OCI-LY1 (cell line): ENCODE measurements around the gene GPR42.

ENCODE experiments used
- H2AFZ ChIP-seq: fragments of 200-600 bp; sonication (generic), shearing (Covaris generic); 2 replicates; pipeline ENCODE4 v1.6.0; 2014; ENCODE audit warnings: antibody characterized with exemption, mild to moderate bottlenecking, low read length
- H3F3A ChIP-seq: fragments of 200-600 bp; sonication (generic), shearing (Covaris generic); 2 replicates; pipeline ENCODE4 v1.6.0; 2014; ENCODE audit warnings: mild to moderate bottlenecking, antibody characterized with exemption, low read length, moderate library complexity; ENCODE audit not compliant: insufficient read depth
- H3K27ac ChIP-seq: fragments of 200-600 bp; sonication (generic); 2 replicates; pipeline ENCODE4 v1.5.1; 2014; ENCODE audit warnings: low read length, mixed run types, mild to moderate bottlenecking, low read depth; ENCODE audit not compliant: poor library complexity, severe bottlenecking
- H3K27me3 ChIP-seq: fragments of 200-600 bp; sonication (generic); 2 replicates; pipeline ENCODE4 v1.6.0; 2014; ENCODE audit warnings: antibody characterized with exemption, mild to moderate bottlenecking, low read length, moderate library complexity; ENCODE audit not compliant: insufficient read depth
- H3K36me3 ChIP-seq: fragments of 200-600 bp; sonication (generic); 2 replicates; pipeline ENCODE4 v1.6.1; 2014; ENCODE audit warnings: mild to moderate bottlenecking, antibody characterized with exemption, low read length, moderate library complexity, mixed read lengths; ENCODE audit not compliant: insufficient read depth
- H3K4me1 ChIP-seq: fragments of 200-600 bp; sonication (generic); 2 replicates; pipeline ENCODE4 v1.5.1; 2014; ENCODE audit warnings: mild to moderate bottlenecking, low read length, moderate library complexity; ENCODE audit not compliant: insufficient read depth, severe bottlenecking
- H3K4me2 ChIP-seq: fragments of 200-600 bp; sonication (generic), shearing (Covaris generic); 2 replicates; pipeline ENCODE4 v1.6.1; 2014; ENCODE audit warnings: low read length
- H3K4me3 ChIP-seq: fragments of 200-600 bp; sonication (generic); 2 replicates; pipeline ENCODE4 v1.5.1; 2014; ENCODE audit warnings: low read length, low read depth, mild to moderate bottlenecking, mixed read lengths; ENCODE audit not compliant: poor library complexity, severe bottlenecking
- H3K79me2 ChIP-seq: fragments of 200-600 bp; shearing (Covaris generic); 2 replicates; pipeline ENCODE4 v1.6.1; 2016; ENCODE audit warnings: mixed run types, low read length, mixed read lengths; ENCODE audit not compliant: insufficient read depth
- H3K9ac ChIP-seq: fragments of 200-600 bp; sonication (generic), shearing (Covaris generic); 2 replicates; pipeline ENCODE4 v1.6.1; 2014; ENCODE audit warnings: mild to moderate bottlenecking, low read length, mixed read lengths
- H3K9me2 ChIP-seq: fragments of 200-600 bp; sonication (generic), shearing (Covaris generic); 2 replicates; pipeline ENCODE4 v1.6.1; 2014; ENCODE audit warnings: low read depth, mild to moderate bottlenecking, low read length, mixed read lengths
- H3K9me3 ChIP-seq: fragments of 200-600 bp; shearing (Covaris generic); 2 replicates; pipeline ENCODE4 v1.6.1; 2014; ENCODE audit warnings: low read length, mixed read lengths
- H4K20me1 ChIP-seq: fragments of 200-600 bp; sonication (generic), shearing (Covaris generic); 2 replicates; pipeline ENCODE4 v1.6.0; 2016; ENCODE audit warnings: mild to moderate bottlenecking, low read length; ENCODE audit not compliant: insufficient read depth
- CTCF ChIP-seq: fragments of 200-600 bp; sonication (generic), shearing (Covaris generic); IDR thresholded peaks from 2 replicates; pipeline ENCODE4 v1.5.1; 2017; ENCODE audit warnings: mild to moderate bottlenecking, antibody characterized with exemption, low read length, moderate library complexity, mixed read lengths
- EZH2 ChIP-seq: fragments of 200-600 bp; sonication (generic), shearing (Covaris generic); IDR thresholded peaks from 2 replicates; pipeline ENCODE4 v1.8.0; 2017; ENCODE audit warnings: borderline replicate concordance, mixed run types, mild to moderate bottlenecking, antibody characterized with exemption, low read length, moderate library complexity, mixed read lengths

GPR42 gene

GRCh38 chr19:35404879-35405622 is 34.2 kb downstream of the GPR42 start:
- Histone ChIP-seq H3K9ac (no peak overlapping the region), H3F3A (no peaks in the 10 kb centered on the region), H3K4me1 (no peaks in the 10 kb centered on the region), H3K4me3 (no peak overlapping the region), H4K20me1 (no peaks in the 10 kb centered on the region), H3K9me3 (no peaks in the 10 kb centered on the region), H3K79me2 (no peaks in the 10 kb centered on the region), H3K9me2 (no peaks in the 10 kb centered on the region), H3K36me3 (no peaks in the 10 kb centered on the region), H3K27ac (no peak overlapping the region), H2AFZ (no peak overlapping the region), H3K27me3 (peaks cover 7% of the 10 kb centered on the region; the same call in 1 of the 2 replicates), H3K4me2 (no peak overlapping the region)
- TF ChIP-seq EZH2 = no peak
- TF ChIP-seq CTCF = no peak

GRCh38 chr19:35407619-35408018 is 36.8 kb downstream of the GPR42 start:
- no peaks in the 10 kb centered on the region for H3K4me1 ChIP-seq
- H4K20me1 ChIP-seq = no peaks in the 10 kb centered on the region
- H3K9ac ChIP-seq = no peak overlapping the region
- H2AFZ ChIP-seq = no peak overlapping the region
- no peaks in the 10 kb centered on the region for H3K9me3 ChIP-seq
- H3F3A ChIP-seq = no peaks in the 10 kb centered on the region
- H3K27ac ChIP-seq = no peak overlapping the region
- peaks cover 10% of the 10 kb centered on the region; the same call in 1 of the 2 replicates for H3K27me3 ChIP-seq
- no peaks in the 10 kb centered on the region for H3K36me3 ChIP-seq
- no peaks in the 10 kb centered on the region for H3K9me2 ChIP-seq
- H3K79me2 ChIP-seq = no peaks in the 10 kb centered on the region
- no peak for TF ChIP-seq CTCF
- no peak overlapping the region for H3K4me3 ChIP-seq
- no peak overlapping the region for H3K4me2 ChIP-seq

- TF ChIP-seq EZH2 (no peak), CTCF (no peak)
- Histone ChIP-seq H3K27me3 (peaks cover 12% of the 10 kb centered on the region; the same call in 1 of the 2 replicates), H3F3A (no peaks in the 10 kb centered on the region), H3K36me3 (no peaks in the 10 kb centered on the region), H3K9me3 (no peaks in the 10 kb centered on the region), H3K27ac (no peak overlapping the region), H3K79me2 (no peaks in the 10 kb centered on the region), H3K9me2 (no peaks in the 10 kb centered on the region), H3K9ac (no peak overlapping the region), H4K20me1 (no peaks in the 10 kb centered on the region), H3K4me1 (no peaks in the 10 kb centered on the region), H3K4me2 (no peak overlapping the region), H2AFZ (no peak overlapping the region), H3K4me3 (no peak overlapping the region)
Measured at GRCh38 chr19:35408284-35409171, 37.7 kb downstream of the GPR42 start.
